ENCODE data around the gene IPCEF1.

- TF ChIP-seq CTCF (conservative IDR thresholded peaks at IDR 0.05; ENCODE audit: low read length), result no peak
- TF ChIP-seq EZH2phosphoT487 (IDR thresholded peaks at IDR 0.05; ENCODE audit: borderline replicate concordance), result no peak
Measured at GRCh38 chr6:154218787-154219186, 137.8 kb downstream of the IPCEF1 start.
